ENCODE results near the gene ZSWIM1. TPM values are rescaled to one million over a fixed set of nuclear protein-coding genes. Genes with fewer than 3 reads are reported as not detected.

The ZSWIM1 gene
- total and polyA plus RNA-seq, 2 of the 13 experiments (the other 11 are each of a cell fraction or from before 2014, with no cell fraction given): 9.5 to 11.7 TPM

- TF ChIP-seq TEAD2 (CRISPR knock-in tag; IDR thresholded peaks at IDR 0.05): peak; percentile 89; the same call in 1 of the 2 replicates
- no peak; the same call in 1 of the 2 replicates for TF ChIP-seq NFE2L2 (IDR thresholded peaks at IDR 0.05; ENCODE audit: low read length)
- no peak for TF ChIP-seq ZFP36L2 (CRISPR knock-in tag; IDR thresholded peaks at IDR 0.05)
- peak; percentile 96 for TF ChIP-seq EED (CRISPR knock-in tag; IDR thresholded peaks at IDR 0.05)
- peak; percentile 96 for TF ChIP-seq GFI1 (CRISPR knock-in tag; IDR thresholded peaks at IDR 0.05; ENCODE audit: borderline replicate concordance)
- TF ChIP-seq ZNF687 (CRISPR knock-in tag; IDR thresholded peaks at IDR 0.05): peak; percentile 95
- no peak for TF ChIP-seq CENPX (CRISPR knock-in tag; IDR thresholded peaks at IDR 0.05)
- peak; percentile 86 for TF ChIP-seq SIX4 (CRISPR knock-in tag; IDR thresholded peaks at IDR 0.05)
- TF ChIP-seq RFX1 (IDR thresholded peaks at IDR 0.05): no peak
- peak; percentile 97 for TF ChIP-seq NR2C2 (CRISPR knock-in tag; IDR thresholded peaks at IDR 0.05; ENCODE audit: borderline replicate concordance)
- peak; percentile 100 for TF ChIP-seq REPIN1 (CRISPR knock-in tag; IDR thresholded peaks at IDR 0.05; ENCODE audit: borderline replicate concordance, low read depth)
- 0 out of 2 replicates have a peak, but pooled peaks have one; percentile 48 for TF ChIP-seq ZNF577 (CRISPR knock-in tag; IDR thresholded peaks at IDR 0.05; ENCODE audit: borderline replicate concordance, low read depth)
- peak; percentile 98; the same call in 1 of the 2 replicates for TF ChIP-seq FUBP1 (CRISPR knock-in tag; IDR thresholded peaks at IDR 0.05; ENCODE audit: borderline replicate concordance)
- TF ChIP-seq IKZF4 (CRISPR knock-in tag; IDR thresholded peaks at IDR 0.05; ENCODE audit: borderline replicate concordance, low read depth, not compliant biosample characterization): peak; percentile 99
- TF ChIP-seq MTA3 (CRISPR knock-in tag; IDR thresholded peaks at IDR 0.05): peak; percentile 46; the same call in 1 of the 2 replicates
These were observed 10.3 kb downstream of the ZSWIM1 start, which contains the start of the genes CTSA and NEURL2 (continued) for GRCh38 chr20:45890985-45891983.
